HuH-7 (cell line): ENCODE measurements around the gene STX5.
A peak's percentile ranks its signal among the peaks of the same experiment; 100 is the strongest.
"Not testable (repeated sequence)": the region's sequence is repeated elsewhere in the genome, so short reads cannot be mapped to it uniquely, and the experiment has no call there.

Source experiments
- DNase-seq: peaks from one replicate; pipeline ENCODE4 v3.0.0; 2011; ENCODE audit warnings: low spot score

The STX5 gene

DNA sequence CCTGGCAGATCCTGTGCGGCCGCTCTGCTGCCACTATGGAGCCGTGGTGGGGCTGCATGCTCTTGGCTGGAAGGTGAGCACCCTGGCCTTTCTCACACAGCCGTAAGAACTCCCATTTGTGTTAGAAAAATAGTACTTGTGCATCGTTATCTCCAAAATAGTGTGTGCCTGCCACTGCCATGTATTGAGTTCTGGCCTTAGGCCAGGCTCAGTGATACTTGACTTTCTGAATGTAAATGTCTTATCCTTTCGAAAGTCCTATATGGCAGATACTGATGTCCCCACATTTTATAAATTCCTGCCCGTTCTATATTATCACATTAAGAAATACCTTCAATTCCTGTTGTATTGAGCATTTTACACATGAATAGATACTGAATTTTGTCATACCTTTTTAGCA, 49.1 kb downstream of the STX5 start:
- DNase-seq, result no peak

DNA sequence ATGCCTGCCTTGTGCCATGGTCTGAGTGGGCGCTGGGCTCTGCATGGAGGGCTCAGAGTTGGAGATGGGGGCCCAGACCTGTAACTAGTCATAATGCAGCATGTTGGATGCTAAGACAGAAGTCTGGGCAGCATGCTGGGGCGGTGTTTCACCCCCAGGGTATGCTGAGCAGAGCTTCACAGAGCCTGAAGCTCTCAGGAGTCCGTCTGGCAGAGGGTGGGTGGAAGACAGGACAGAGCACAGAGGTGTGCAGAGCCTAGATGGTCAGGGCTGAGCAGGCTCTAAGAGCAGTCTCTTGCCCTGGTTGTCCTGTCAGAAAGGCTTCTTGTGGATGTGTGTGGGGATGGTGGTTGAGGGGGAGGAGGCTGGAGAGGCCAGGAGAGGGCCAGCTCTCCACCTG, 53.4 kb downstream of the STX5 start:
- no peak for DNase-seq

DNA sequence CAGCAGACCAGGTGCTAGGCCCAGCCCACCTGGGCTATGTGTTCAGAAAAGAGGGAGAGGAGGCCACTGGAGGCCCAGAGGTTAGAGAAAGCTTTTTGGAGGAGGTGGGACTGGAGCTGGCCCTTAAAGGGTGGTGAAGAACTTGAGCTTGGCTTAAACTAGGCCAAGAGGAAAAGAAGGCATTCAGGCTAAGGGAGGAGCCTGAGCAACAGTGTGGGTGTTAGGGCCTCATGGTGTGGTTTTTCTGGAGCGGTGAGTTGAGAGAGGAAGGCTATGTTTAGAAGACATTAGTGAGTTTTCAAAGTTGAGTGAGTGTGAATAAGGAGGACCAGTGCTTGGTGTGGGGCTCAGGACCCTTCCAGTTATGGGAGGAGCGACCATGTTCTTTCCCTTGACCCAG, 54.5 kb downstream of the STX5 start:
- DNase-seq, result no peak

DNA sequence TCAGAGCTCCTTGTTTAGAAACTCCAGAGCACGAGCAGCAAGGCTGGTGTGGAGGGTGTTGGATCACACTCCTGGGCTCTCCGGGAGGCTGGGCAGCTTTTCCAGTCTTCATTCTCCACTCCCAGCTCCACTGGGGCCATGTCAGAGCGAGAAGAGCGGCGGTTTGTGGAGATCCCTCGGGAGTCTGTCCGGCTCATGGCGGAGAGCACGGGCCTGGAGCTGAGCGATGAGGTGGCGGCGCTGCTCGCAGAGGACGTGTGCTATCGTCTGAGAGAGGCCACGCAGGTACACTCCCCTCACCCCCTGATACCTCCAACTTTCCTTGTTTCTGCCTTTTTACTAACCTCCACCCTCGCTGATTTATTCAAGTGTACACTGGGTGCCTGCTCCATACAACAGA, 56.2 kb downstream of the STX5 start:
- DNase-seq, result no peak

DNA sequence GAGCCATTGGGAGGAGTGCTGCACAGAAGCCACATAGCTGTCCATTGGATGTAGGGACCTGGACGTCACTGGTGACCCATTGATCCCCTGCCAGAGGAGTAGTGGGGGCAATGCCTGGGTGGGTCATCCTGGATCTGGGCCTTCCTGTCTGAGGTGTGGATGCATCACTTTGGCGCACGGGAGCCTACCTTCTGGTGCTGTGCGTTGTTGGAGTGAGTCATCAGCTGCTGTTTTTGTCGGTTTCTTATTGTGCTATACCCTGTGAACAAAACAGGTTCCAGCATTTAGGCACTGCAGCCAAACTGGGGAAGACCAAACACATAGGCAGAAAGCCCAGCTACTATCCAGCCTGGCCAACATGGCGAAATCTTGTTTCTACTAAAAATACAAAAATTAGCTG, 57.4 kb downstream of the STX5 start:
- DNase-seq, result no peak

DNA sequence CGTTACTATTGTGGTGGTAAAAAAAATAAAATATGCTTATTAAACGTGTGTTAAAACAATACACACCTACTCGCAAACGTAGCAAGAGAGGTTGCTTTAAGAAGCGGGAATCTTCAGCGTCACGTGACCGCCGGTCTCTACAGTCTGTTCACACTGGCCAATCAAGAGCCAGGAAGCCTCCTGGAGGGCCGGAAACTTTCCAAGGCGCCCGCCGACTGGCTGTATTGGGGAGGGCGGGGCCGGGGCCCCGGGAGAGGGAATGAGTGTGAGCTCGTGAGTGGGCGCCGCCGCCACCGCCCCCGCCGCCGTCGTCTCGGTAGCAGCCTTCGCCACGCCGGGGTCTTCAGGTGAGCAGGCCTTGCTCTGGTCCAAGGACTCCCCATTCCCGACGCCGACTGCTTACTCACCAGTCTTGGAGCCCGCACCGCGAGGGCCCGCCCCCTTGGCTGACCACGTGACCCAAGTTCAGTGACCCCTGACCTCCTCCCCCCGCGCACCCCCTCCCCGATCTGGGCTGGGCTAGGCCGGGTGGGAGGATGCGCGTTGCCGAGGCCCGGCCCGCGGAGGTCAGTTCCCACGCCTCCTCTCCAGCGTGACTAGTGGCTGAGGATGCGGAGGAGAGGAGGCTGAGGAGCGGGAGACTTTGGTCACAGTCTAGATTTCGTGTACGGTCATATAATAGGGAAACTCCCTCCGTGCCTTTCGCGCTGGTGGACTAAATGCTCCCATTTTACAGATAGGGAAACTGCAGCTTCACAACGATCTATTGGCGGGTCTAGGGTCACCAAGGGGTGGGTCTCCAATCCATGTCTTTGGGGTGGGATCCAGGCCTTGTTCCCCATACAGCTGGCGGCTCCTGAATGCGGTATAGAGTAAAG, 60.5 kb downstream of the STX5 start, which contains the start of gene TAF6L:
TAF6L (plus strand) TSS at position 253 of the 878 bp plus-strand sequence. CDS start 4,388 bp downstream, outside the sequence.
- DNase-seq, result peak; percentile 93

DNA sequence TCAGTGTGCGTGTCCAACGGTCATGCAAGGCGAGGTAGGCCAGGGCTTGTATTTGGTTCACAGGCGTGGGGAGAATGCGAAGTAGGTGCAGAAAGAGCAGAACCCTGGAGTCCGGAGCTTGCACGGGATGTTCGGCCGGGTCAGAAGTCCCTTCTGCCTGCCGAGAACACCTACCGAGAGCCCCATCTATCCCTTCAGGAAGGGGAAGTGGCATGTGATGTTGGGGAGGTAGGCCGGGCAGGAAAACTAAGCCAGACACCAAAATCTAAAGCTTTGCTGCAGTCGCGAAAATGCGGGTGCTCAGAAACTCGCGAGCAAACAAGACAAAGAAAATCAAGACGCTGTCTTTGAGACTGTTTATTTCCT, 61.1 kb downstream of the STX5 start:
- DNase-seq, result no peak

DNA sequence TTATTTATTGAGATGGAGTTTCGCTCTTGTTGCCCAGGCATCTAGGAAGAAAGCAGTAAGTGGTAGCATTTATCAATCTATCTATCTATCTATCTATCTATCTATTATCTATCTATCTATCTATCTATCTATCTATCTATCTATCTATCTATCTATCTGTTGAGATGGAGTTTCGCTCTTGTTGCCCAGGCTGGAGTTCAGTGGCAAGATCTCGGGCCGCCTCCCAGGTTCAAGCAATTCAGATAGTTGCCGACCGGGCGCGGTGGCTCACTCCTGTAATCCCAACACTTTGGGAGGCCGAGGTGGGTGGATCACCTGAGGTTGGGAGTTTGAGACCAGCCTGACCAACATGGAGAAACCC, 71.0 kb downstream of the STX5 start:
- not testable (repeated sequence) for DNase-seq

DNA sequence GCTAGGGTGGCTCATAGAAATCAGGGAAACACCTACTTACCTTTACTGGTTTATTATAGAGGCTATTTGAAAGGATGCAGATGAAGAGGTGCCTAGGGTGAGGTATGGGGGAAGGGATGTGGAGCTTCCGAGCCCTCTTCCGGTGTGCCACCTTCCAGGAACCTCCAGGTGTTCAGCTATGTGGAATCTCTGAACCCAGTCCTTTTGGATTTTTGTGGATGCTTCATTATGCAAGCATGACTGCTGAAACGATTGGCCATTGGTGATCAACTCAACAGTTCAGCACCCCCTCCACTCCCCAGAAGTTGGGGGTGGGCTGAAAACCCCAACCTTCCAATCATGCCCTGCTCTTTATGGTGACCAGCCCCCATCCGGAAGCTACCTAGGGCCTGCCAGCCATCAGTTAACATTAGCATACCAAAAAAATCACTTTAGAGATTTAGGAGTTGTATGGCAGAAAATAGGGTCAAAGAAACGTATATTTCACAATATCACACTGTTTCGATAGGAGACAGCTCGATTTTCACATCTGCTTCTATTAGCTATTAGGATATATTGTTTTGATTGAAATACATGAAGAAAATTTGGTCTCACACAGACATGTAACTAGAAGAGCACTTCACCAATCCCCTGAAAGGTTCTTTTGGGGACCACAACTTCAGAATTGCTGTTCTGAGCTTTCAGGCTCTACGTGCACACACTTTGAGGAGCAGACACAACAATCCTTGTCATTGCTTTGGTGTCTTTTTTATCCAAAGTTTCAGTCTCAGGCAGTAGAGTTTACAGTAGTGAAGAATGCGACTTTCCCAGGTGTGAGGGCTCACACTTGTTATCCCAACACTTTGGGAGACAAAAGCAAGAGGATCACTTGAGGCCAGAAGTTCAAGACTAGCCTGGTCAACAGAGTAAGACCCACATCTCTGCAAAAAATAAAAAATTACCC, 73.7 kb downstream of the STX5 start:
- no peak for DNase-seq
